HG03039 (cell line): ENCODE measurements around the gene OR10AG1.

Source experiments
- ATAC-seq: cut with Tn5 transposase; IDR thresholded peaks from one replicate; pipeline ENCODE4 v1.9.1; 2021; ENCODE audit warnings: mild to moderate bottlenecking, moderate library complexity; ENCODE audit not compliant: unreplicated experiment

The OR10AG1 gene

GRCh38 chr11:55969845-55970244 is at the start of gene OR10AG1:
OR10AG1 (minus strand) TSS chr11:55969945; CDS start chr11:55969907, 38 bp downstream.
- no peak for ATAC-seq

- no peak for ATAC-seq
These were observed 44.1 kb upstream of the OR10AG1 start for GRCh38 chr11:56013805-56014204.

GRCh38 chr11:56010716-56011115 is 41.0 kb upstream of the OR10AG1 start:
- ATAC-seq = no peak

- ATAC-seq = no peak
These were observed 24.8 kb upstream of the OR10AG1 start, which contains the start of gene OR5F1 for GRCh38 chr11:55994525-55994924. OR5F1 (minus strand) TSS chr11:55994625; CDS start chr11:55994625, 0 bp downstream.

- no peak for ATAC-seq
These were observed 1.2 kb upstream of the OR10AG1 start for GRCh38 chr11:55970935-55971334.

- ATAC-seq = no peak
These were observed 1.8 kb downstream of the OR10AG1 start for GRCh38 chr11:55967914-55968313.

GRCh38 chr11:55966391-55966790 is 3.4 kb downstream of the OR10AG1 start:
- no peak for ATAC-seq

GRCh38 chr11:55956521-55956920 is 13.2 kb downstream of the OR10AG1 start:
- no peak for ATAC-seq

GRCh38 chr11:55949330-55949729 is 20.4 kb downstream of the OR10AG1 start:
- ATAC-seq = no peak

- ATAC-seq = no peak
These were observed 26.9 kb downstream of the OR10AG1 start for GRCh38 chr11:55942785-55943392.

GRCh38 chr11:55936300-55936699 is 33.4 kb downstream of the OR10AG1 start, which contains the start of gene OR5I1:
OR5I1 (minus strand) TSS chr11:55936400; CDS start chr11:55936400, 0 bp downstream.
- ATAC-seq = no peak

- no peak for ATAC-seq
These were observed 49.2 kb downstream of the OR10AG1 start for GRCh38 chr11:55920537-55920936.
